GM12892 (cell line): Measurements from ENCODE around the gene DAB1.

ENCODE experiments used
- POLR2AphosphoS5 ChIP-seq: IDR thresholded peaks from 2 replicates; pipeline ENCODE4 v1.6.1; 2011; ENCODE audit warnings: low read depth, low read length, control low read depth
- TAF1 ChIP-seq: IDR thresholded peaks from 2 replicates; pipeline ENCODE4 v1.6.1; 2011; ENCODE audit warnings: low read depth, mild to moderate bottlenecking, control low read depth, low read length, borderline replicate concordance

GRCh38 chr1:57041901-57042300 is 382.0 kb downstream of the DAB1 start:
- TF ChIP-seq POLR2AphosphoS5 (no peak), TAF1 (no peak)
